Measurements from ENCODE around the gene RAET1L. TPM values are rescaled to one million over a fixed set of nuclear protein-coding genes. Genes with fewer than 3 reads are reported as not detected.

RAET1L gene
- total RNA-seq: not detected in 2 replicates

DNA sequence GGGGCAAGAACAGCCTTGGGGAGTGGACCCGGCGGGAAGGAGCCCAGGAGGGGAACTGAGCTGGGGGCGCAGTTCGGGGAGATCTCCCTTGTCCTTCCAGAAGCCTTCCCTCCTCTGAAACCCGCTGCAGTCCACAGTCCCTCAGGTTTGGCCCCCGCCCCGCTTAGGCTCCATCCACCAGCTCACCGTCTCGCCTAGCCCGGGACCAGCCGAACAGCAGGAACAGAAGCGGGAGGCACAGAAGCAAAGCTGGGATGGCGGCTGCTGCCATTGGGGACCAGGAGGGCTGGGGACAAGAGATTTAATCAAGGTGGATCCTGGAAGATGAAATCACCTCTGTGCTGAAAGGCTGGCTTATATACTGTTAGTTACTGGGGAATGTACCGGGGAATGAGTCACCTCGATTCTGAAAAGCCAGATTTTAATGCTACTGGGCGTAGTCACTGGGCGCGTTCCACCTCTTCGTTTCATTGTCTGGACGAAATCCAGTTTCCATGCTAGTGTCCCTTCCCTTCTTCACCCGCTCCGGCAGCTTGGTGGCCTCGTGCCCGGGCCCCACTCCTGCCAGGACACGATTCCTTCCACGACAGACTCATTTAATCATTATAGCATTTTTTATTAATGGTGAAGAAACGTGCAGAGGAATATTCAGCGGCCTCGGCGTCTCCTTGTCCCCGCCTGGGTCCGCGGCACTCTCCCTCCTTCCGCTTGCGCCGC is at the start of gene RAET1L:
Gene RAET1L, minus strand, starts transcription at position 332 of the 717 bp plus-strand sequence. Its CDS starts 61 bp downstream, at position 271.

DNA sequence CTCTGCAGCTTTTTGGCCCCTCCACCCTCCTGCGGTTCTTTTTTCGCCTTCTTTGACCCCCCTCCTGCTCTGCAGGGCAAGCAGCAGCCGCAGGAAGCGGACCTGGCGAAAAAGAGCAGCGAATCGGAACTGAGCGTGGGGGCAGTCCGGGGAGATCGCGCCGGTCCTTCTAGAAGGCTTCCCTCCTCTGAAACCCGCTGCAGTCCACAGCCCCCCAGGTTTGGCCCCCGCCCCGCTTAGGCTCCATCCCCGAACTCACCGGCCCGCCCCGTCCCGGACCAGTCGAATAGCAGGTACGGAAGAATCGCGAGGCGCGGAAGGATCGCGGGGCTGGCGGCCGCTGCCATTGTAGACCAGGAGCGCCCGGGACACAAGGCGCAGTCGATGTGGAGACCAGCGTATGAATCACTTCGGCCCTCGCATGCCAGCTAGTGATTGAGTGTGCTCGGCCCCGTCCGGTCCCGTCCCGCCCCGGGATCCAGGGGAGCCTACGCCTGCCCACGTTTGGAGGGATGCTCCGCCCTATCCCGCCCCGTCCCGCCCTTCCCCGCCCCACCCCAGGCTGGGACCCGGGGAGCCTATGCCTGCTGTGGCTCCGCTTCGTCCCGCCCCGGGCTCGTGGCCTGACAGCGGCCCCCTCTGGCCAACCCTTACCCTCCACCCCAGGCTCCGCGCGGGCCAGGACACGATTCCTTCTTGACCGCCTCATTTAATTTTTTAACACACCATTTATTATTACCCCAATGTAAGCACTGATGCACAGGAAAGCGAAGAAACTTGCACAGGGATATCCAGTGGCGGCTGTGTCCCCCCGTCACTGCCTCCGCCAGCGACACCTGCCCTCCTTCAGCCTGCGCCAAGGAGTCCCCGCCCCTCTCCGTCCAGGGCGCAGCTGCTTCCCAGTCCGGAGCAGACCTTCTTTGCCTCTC is 43.7 kb upstream of the RAET1L start, which contains the start of gene ULBP3:
Gene ULBP3, minus strand, starts transcription at position 402 of the 929 bp plus-strand sequence. Its CDS starts 55 bp downstream, at position 347.

Other genes starting within 250 kb of the RAET1L start
- gene LRP11, start 161.2 kb downstream of the RAET1L start, total RNA-seq: 78.3 and 95.0 TPM in 2 replicates
- gene RAET1E, start 127.4 kb downstream of the RAET1L start, total RNA-seq: 0.39 and 8.2 TPM in 2 replicates
- gene RAET1G, start 102.4 kb downstream of the RAET1L start, total RNA-seq: 4.4 and 9.4 TPM in 2 replicates
- 4.2 and 5.1 TPM in 2 replicates for gene ULBP2, start 83.5 kb downstream of the RAET1L start, total RNA-seq
- gene ULBP1, start 61.6 kb downstream of the RAET1L start, total RNA-seq: 0.52 and 0.65 TPM in 2 replicates
- gene ULBP3, start 43.6 kb upstream of the RAET1L start, total RNA-seq: 20.3 and 21.7 TPM in 2 replicates
- gene PPP1R14C, start 117.5 kb upstream of the RAET1L start, total RNA-seq: 11.8 and 13.9 TPM in 2 replicates